Bronchial epithelial cell (primary cell): Measurements from ENCODE around the gene ITGBL1. TPM values are rescaled to one million over a fixed set of nuclear protein-coding genes. Genes with fewer than 3 reads are reported as not detected.

ENCODE experiments used
- DNase-seq: peaks from one replicate; pipeline ENCODE4 v3.0.0-alpha.2; 2010; ENCODE audit warnings: low read depth
- FAIRE-seq: peaks from 2 replicates; lab custom pipeline; 2011; peaks lifted over from hg19 to GRCh38; lab: Jason Lieb, UNC
- H3K27me3 ChIP-seq: 2 replicates; pipeline ENCODE4 v1.5.1; 2011; ENCODE audit warnings: low read length; ENCODE audit not compliant: control insufficient read depth, insufficient read depth
- H3K36me3 ChIP-seq: 2 replicates; pipeline ENCODE4 v1.5.1; 2011; ENCODE audit warnings: low read length; ENCODE audit not compliant: control insufficient read depth, insufficient read depth
- H3K4me3 ChIP-seq: 2 replicates; pipeline ENCODE4 v1.5.1; 2011; ENCODE audit warnings: mild to moderate bottlenecking, low read depth, low read length, control low read depth
- CTCF ChIP-seq: IDR thresholded peaks from 2 replicates; pipeline ENCODE4 v1.5.1; 2011; ENCODE audit warnings: mild to moderate bottlenecking, moderate library complexity, low read length, control low read depth, inconsistent platforms; ENCODE audit not compliant: insufficient read depth, severe bottlenecking
- total RNA-seq: library from RNA; depleted of rRNA; stranded (reverse); fragments of >200 nt; gene quantifications from 2 replicates; pipeline ENCODE4 v1.2.1, GENCODE V29; 2014

Gene ITGBL1
- total RNA-seq, 1 donor from 2014 or later, result 1.1 TPM

GRCh38 chr13:101514695-101515275 lies 62.3 kb downstream of the ITGBL1 start:
- H3K36me3 ChIP-seq, result no peaks in the 10 kb centered on the region
- no peak for FAIRE-seq
- peak; percentile 53 for TF ChIP-seq CTCF
- no peak overlapping the region for H3K4me3 ChIP-seq
- peak; percentile 61 for DNase-seq
- H3K27me3 ChIP-seq, result no peaks in the 10 kb centered on the region

- Histone ChIP-seq H3K4me3 (no peak overlapping the region), H3K36me3 (no peaks in the 10 kb centered on the region), H3K27me3 (no peaks in the 10 kb centered on the region)
- no peak for DNase-seq
- no peak for TF ChIP-seq CTCF
- no peak for FAIRE-seq
Observed at GRCh38 chr13:101515504-101515903, 63.0 kb downstream of the ITGBL1 start.

GRCh38 chr13:101516262-101516661 lies 63.8 kb downstream of the ITGBL1 start:
- DNase-seq (no peak), FAIRE-seq (no peak)
- no peak for TF ChIP-seq CTCF
- H3K4me3 ChIP-seq, result no peak overlapping the region
- no peaks in the 10 kb centered on the region for H3K36me3 ChIP-seq
- H3K27me3 ChIP-seq, result no peaks in the 10 kb centered on the region

- peak; percentile 76 for DNase-seq
- Histone ChIP-seq H3K4me3 (no peak overlapping the region), H3K27me3 (no peaks in the 10 kb centered on the region), H3K36me3 (no peaks in the 10 kb centered on the region)
- no peak for TF ChIP-seq CTCF
- FAIRE-seq, result no peak
Observed at GRCh38 chr13:101520672-101521071, 68.2 kb downstream of the ITGBL1 start.

GRCh38 chr13:101521371-101521770 lies 68.9 kb downstream of the ITGBL1 start:
- Histone ChIP-seq H3K27me3 (no peaks in the 10 kb centered on the region), H3K4me3 (no peak overlapping the region), H3K36me3 (no peaks in the 10 kb centered on the region)
- FAIRE-seq (no peak), DNase-seq (no peak)
- TF ChIP-seq CTCF, result no peak

GRCh38 chr13:101522607-101523006 lies 70.1 kb downstream of the ITGBL1 start:
- no peaks in the 10 kb centered on the region for H3K27me3 ChIP-seq
- no peak overlapping the region for H3K4me3 ChIP-seq
- FAIRE-seq (no peak), DNase-seq (no peak)
- H3K36me3 ChIP-seq, result no peaks in the 10 kb centered on the region
- no peak for TF ChIP-seq CTCF
